Heart right ventricle (tissue), 16 donors: ENCODE results near the gene CCNF. TPM values are rescaled to one million over a fixed set of nuclear protein-coding genes. Genes with fewer than 3 reads are reported as not detected.

ENCODE experiments used
- ATAC-seq, 8 donors: fragments of 200-7000 bp; cut with Tn5 transposase; one replicate each; pipeline ENCODE4 v1.9.1; 2020; ENCODE audit warnings: mild to moderate bottlenecking in 8 of 8, moderate library complexity in 8 of 8, moderate number of reproducible peaks in 1 of 8
- DNase-seq, 2 donors: peaks; one replicate each; pipeline ENCODE4 v3.0.0-alpha.2; 2020
- H3K27ac ChIP-seq, 10 donors: fragments of 200-600 bp; sonication (generic) in 2 of 10; one replicate each; pipeline versions ENCODE4 v1.5.0 to v1.8.0; 2020 to 2022; ENCODE audit warnings: mild to moderate bottlenecking in 3 of 10
- H3K27me3 ChIP-seq, 7 donors: fragments of 200-600 bp; one replicate each; pipeline ENCODE4 v1.8.0; 2021 to 2022; ENCODE audit warnings: mild to moderate bottlenecking in 2 of 7
- H3K36me3 ChIP-seq, 9 donors: fragments of 200-600 bp; sonication (generic) in 1 of 9; one replicate each; pipeline versions ENCODE4 v1.5.0 to v1.8.0; 2020 to 2022; ENCODE audit warnings: mild to moderate bottlenecking in 2 of 9
- H3K4me1 ChIP-seq, 9 donors: fragments of 200-600 bp; sonication (generic) in 1 of 9; one replicate each; pipeline versions ENCODE4 v1.5.0 to v1.8.0; 2020 to 2022; ENCODE audit warnings: mild to moderate bottlenecking in 4 of 9
- H3K4me3 ChIP-seq, 10 donors: fragments of 200-600 bp; sonication (generic) in 2 of 10; one replicate each; pipeline versions ENCODE4 v1.5.0 to v1.8.0; 2020 to 2022; ENCODE audit warnings: mild to moderate bottlenecking in 7 of 10, moderate library complexity in 2 of 10
- H3K9me3 ChIP-seq, 11 donors: fragments of 200-600 bp in 10 of 11; sonication (generic) in 2 of 11; one replicate each; pipeline versions ENCODE4 v1.5.0 to v1.8.0; 2013 to 2022; ENCODE audit warnings: mild to moderate bottlenecking in 2 of 11, control low read depth in 1 of 11, moderate library complexity in 1 of 11
- WGBS, 2 donors: extraction: QIAGEN DNeasy Blood & Tissue Kit; methylation state at CpG; one replicate each; pipeline ENCODE4 v1.1.7; 2013; ENCODE audit warnings: inconsistent platforms in 1 of 2; 5-methylcytosine and 5-hydroxymethylcytosine counted together
- intact Hi-C, 10 donors: fragments of 100-400 bp; cut with DNase I; formaldehyde crosslinking; loops; one replicate each; pipeline versions ENCODE4 v1.11.1 to v1.14.2; 2022
- polyA plus RNA-seq, 2 donors: library from polyadenylated mRNA; stranded (reverse); fragments of 200-250 nt; gene quantifications; one replicate each; pipeline ENCODE4 v1.2.3, GENCODE V29; 2013
- total RNA-seq, 10 donors: library from RNA; stranded (reverse); fragmentation: NEBNext Ultra II Directional in 3 of 10; extraction: Animal tissue kit (Norgen Biotek cat#: 25700) in 3 of 10; gene quantifications; one replicate each; pipeline versions ENCODE4 v1.2.1 to v1.2.4, GENCODE V29; 2021 to 2023
- TF ChIP-seq, protein P1 (sequence below), 9 donors: fragments of 200-600 bp; sonication (generic) in 2 of 9; IDR thresholded peaks; one replicate each; pipeline versions ENCODE4 v1.5.0 to v1.8.0; 2021 to 2022; ENCODE audit warnings: antibody characterized with exemption in 9 of 9, mild to moderate bottlenecking in 5 of 9, moderate library complexity in 1 of 9
- donor health status: Arrhythmogenic right ventricular cardiomyopathy.
- donor health status: ischemic (EF 13 %, LVEDD 7.1; RV severe dilation, severe dysfunction).
- donor health status: healthy with polysubstance abuse.
- donor health status: DM: no; HTN: yes; CAD: no.
- donor health status: DM: no; HTN: no; CAD: no.
- donor health status: ischemic (EF 25% LVEDD 6.9; RV normal size, moderate dysfunction).
- donor health status: ischemic (EF 25% LVEDD 5.7; RV mildly dilated, moderate dysfunction).
- donor health status: healthy.
- donor health status: DM: yes; HTN: yes; CAD: no.
- donor health status: Ischemic cardiomyopathy.
- donor health status: ischemic (EF 35%, LVEDD 5.7; RV mildly dilated, moderate dysfunction).
- donor health status: nonischemic (EF 11% LVEDD 7.7; RV severe dilation, severe dysfunction).
- donor health status: DM: yes; HTN: yes; CAD: no.
- donor health status: PGD.
- donor health status: ischemic (EF 29% LVEDD 5.4; RV normal size, mild dysfunction).
- donor health status: nonischemic (EF 23%, LVEDD 6.1; RV moderate dilation, normal function).

CCNF gene
- total and polyA plus RNA-seq, 12 donors = 0.51 to 3.4 (median 0.99) TPM

DNA sequence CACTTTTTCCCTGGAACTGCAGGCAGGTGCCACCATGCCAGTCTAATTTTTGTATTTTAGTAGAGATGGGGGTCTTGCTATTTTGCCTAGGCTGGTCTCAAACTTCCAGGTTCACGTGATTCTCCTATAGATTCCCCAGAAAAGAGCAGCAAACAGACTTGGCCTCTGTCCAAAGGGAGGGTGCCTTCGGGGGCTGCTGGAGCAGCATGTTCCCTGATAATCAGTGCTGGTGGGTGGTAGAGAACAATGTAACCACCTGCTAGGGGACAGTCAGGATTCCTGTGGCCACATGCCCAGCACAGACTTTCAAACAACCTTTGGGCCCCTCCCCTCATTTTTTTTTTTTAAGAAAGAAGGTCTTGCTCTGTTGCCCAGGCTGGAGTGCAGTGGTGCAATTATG is 14.2 kb upstream of the CCNF start:
- Histone ChIP-seq H3K27ac (no peak overlapping the region), H3K4me3 (no peak overlapping the region), H3K4me1 (no peaks in the 10 kb centered on the region), H3K9me3 (no peaks in the 10 kb centered on the region), H3K36me3 (no peaks in the 10 kb centered on the region), H3K27me3 (peaks cover 0 to 50% (median 24%) of the 10 kb centered on the region in 7 donors)
- intact Hi-C loops = no loop called here
- ATAC-seq = no peak
- 23 to 52% methylated on average over 2 of the region's 2 CpGs for WGBS, 2 donors
- TF ChIP-seq, protein P1, sequence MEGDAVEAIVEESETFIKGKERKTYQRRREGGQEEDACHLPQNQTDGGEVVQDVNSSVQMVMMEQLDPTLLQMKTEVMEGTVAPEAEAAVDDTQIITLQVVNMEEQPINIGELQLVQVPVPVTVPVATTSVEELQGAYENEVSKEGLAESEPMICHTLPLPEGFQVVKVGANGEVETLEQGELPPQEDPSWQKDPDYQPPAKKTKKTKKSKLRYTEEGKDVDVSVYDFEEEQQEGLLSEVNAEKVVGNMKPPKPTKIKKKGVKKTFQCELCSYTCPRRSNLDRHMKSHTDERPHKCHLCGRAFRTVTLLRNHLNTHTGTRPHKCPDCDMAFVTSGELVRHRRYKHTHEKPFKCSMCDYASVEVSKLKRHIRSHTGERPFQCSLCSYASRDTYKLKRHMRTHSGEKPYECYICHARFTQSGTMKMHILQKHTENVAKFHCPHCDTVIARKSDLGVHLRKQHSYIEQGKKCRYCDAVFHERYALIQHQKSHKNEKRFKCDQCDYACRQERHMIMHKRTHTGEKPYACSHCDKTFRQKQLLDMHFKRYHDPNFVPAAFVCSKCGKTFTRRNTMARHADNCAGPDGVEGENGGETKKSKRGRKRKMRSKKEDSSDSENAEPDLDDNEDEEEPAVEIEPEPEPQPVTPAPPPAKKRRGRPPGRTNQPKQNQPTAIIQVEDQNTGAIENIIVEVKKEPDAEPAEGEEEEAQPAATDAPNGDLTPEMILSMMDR (IDR thresholded peaks at IDR 0.05) = no peak
- no peak for DNase-seq

DNA sequence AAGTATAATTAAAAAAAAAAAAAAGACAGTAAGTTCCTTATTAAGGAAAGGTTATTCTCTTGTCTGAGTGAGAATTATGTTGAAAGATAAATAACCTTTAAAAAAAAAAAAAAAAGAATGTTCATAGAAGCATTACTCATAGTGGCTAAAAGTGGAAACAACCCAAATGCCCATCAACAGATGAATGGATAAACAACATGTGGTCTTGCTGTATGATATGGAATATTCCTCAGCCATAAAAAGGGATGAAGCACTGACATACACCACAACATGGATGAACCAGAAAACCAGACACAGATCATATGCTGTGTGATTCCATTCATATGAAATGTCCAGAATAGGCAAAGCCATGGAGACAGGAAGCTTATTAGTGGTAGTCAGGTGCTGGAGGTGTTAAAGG is 9.2 kb upstream of the CCNF start:
- TF ChIP-seq, protein P1 (IDR thresholded peaks at IDR 0.05) = no peak
- Histone ChIP-seq H3K9me3 (no peaks in the 10 kb centered on the region), H3K27ac (no peak overlapping the region), H3K4me3 (no peak overlapping the region), H3K27me3 (peaks cover 0 to 19% (median 15%) of the 10 kb centered on the region in 7 donors), H3K36me3 (no peaks in the 10 kb centered on the region), H3K4me1 (peaks cover 0 to 5% (median 0%) of the 10 kb centered on the region in 9 donors)
- DNase-seq (no peak), ATAC-seq (no peak)
- intact Hi-C loops = loop anchor here in 7 of 10 donors (5.0 to 10.0 kb wide), 3 partner anchors 75 to 85 kb away; partner anchors contain the start of gene ABCA3 (in 6 of the 7)

DNA sequence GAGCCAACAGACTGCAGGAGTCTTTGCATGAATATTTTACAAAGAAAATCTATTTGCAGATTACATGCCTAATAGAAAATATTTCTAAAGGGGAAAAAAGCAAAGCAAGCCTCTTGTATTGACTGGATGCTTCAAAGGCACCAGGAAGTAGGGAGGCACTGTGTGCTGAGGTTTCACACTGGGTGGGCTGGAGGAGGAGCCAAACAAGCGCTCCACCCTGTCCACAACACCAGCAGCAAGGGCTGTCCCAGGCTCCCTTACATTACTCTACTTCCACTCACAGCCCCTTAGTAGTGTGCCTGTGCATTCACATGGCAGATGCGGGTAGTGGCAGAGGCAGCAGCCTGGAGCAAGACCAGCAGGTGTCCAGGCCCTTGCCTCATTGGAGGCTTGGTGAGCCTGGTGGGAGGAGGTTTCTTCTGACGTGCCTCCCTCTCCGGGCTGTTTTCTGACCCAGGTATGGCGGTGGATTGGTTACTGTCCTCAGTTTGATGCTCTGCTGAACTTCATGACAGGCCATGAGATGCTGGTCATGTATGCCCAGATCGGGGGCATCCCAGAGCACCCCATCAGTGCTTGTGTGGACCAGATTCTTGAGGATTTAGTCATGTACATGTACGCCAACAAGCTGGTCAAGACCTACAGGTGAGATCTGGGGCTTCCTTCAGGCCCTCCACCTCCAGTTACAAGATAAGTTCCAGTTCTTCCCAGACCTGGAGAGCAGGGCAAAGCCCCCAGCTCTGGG is 7.0 kb upstream of the CCNF start:
- Histone ChIP-seq H3K27me3 (peaks cover 0 to 4% (median 0%) of the 10 kb centered on the region in 7 donors), H3K36me3 (no peaks in the 10 kb centered on the region), H3K4me3 (no peak overlapping the region), H3K4me1 (peaks cover 0 to 5% (median 0%) of the 10 kb centered on the region in 9 donors), H3K27ac (no peak overlapping the region), H3K9me3 (no peaks in the 10 kb centered on the region)
- 84 to 89% methylated on average over 7 of the region's 7 CpGs for WGBS, 2 donors
- no peak for DNase-seq
- peak in 1 of 8 donors; percentile 12 for ATAC-seq
- TF ChIP-seq, protein P1 (IDR thresholded peaks at IDR 0.05) = no peak
- intact Hi-C loops = loop anchor here in 8 of 10 donors (2.0 to 10.0 kb wide), 4 partner anchors 77 to 83 kb away; partner anchors contain the start of gene ABCA3 (in 7 of the 8)

DNA sequence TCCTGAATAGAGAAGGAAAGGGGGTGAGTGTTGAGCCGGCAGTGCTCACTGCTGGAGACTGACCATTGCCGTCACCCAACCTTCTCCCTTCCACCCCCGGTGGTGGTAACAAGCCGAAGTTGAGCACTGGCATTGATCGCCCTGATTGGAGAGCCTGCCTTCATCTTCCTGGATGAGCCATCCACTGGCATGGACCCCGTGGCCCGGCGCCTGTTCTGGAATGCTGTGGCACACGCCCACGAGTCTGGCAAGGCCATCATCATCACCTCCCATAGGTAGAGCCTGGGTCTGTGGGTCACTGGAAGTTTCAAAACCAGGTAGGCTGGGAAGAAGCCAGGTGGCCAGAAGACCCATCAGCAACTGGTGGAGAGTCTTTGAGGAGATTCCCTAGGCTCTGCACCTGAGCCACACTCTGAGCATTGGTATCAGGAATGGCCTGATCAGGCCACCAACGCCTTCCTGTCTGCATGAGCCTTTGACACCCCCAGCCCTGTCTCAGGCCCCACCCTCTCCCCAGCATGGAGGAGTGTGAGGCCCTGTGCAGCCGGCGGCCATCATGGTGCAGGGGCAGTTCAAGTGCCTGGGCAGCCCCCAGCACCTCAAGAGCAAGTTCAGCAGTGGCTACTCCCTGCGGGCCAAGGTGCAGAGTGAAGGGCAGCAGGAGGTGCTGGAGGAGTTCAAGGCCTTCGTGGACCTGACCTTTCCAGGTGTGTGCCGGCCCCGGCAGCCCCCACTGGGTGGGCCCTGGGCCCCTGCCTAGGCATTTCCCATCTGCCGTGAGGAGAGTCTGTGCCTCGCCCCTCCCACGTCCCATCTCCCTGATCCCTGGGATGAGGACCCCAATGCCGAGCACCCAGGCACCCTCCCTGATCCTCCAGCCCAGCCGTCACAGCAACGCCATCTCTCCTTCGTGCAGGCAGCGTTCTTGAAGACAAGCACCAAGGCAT is 4.9 kb upstream of the CCNF start:
- no peak overlapping the region for H3K27ac ChIP-seq
- DNase-seq (no peak), ATAC-seq (no peak)
- intact Hi-C loops = loop anchor here in 8 of 10 donors (5.0 to 10.0 kb wide), 6 partner anchors 73 to 157 kb away; partner anchors contain the start of genes ABCA3 (in 7 of the 8) and RNPS1 (in 1 of the 8)
- TF ChIP-seq, protein P1 (IDR thresholded peaks at IDR 0.05) = no peak
- H3K9me3 ChIP-seq = no peaks in the 10 kb centered on the region
- no peak overlapping the region for H3K4me3 ChIP-seq
- H3K36me3 ChIP-seq = no peaks in the 10 kb centered on the region
- 91 to 92% methylated on average over 24 to 25 of the region's 25 CpGs for WGBS, 2 donors
- no peaks in the 10 kb centered on the region for H3K27me3 ChIP-seq
- H3K4me1 ChIP-seq = peaks cover 0 to 10% (median 7%) of the 10 kb centered on the region in 9 donors
